ENCODE measurements around the gene SCD. TPM values are rescaled to one million over a fixed set of nuclear protein-coding genes. Genes with fewer than 3 reads are reported as not detected.

SCD gene
- total and polyA plus RNA-seq, 2 of the 13 experiments (the other 11 are each of a cell fraction or from before 2014, with no cell fraction given): 492 to 512 TPM

DNA sequence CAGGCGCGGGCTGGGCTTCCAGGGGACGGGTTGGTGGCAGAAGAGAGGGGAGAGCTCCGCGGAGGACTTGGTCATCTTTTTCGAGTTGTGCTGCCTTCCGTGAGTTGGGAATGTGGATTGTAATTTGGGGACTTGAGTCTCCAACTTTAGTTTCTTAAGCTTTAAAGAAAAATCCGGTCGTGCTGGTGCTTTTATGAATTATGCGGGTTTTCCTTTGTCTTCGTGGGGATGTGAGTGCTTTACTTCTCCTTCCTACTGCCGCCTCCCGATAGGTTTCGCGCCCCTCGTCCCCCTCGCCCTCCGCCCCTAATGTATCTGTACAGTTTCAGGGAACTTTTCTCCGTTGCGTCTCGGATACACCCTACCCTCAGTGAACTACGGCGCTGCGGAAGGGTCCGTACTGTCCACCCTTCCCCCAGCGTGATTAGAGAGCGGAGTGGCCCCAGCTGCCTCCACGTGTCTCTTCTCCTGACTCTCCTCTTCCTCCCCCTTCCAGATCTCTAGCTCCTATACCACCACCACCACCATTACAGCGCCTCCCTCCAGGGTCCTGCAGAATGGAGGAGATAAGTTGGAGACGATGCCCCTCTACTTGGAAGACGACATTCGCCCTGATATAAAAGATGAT is 649 bp downstream of the SCD start (continued):
- TF ChIP-seq SRSF9 (IDR thresholded peaks at IDR 0.05; ENCODE audit: borderline replicate concordance, insufficient read depth, low read depth, low read length, poor library complexity, severe bottlenecking) (no peak), ZSCAN25 (CRISPR knock-in tag; IDR thresholded peaks at IDR 0.05) (0 out of 2 replicates have a peak, but pooled peaks have one; percentile 3), ZNF781 (CRISPR knock-in tag; IDR thresholded peaks at IDR 0.05; ENCODE audit: borderline replicate concordance, not compliant biosample characterization) (no peak), ZSCAN29 (CRISPR knock-in tag; conservative IDR thresholded peaks at IDR 0.05) (0 out of 2 replicates have a peak, but pooled peaks have one; percentile 17), ZSCAN20 (CRISPR knock-in tag; IDR thresholded peaks at IDR 0.05; ENCODE audit: borderline replicate concordance) (no peak), ZNF224 (CRISPR knock-in tag; IDR thresholded peaks at IDR 0.05) (no peak), HOXA7 (CRISPR knock-in tag; IDR thresholded peaks at IDR 0.05) (0 out of 2 replicates have a peak, but pooled peaks have one; percentile 70), FOXP1 (IDR thresholded peaks at IDR 0.05) (no peak), FOXP1 (CRISPR knock-in tag; IDR thresholded peaks at IDR 0.05) (no peak), GATA4 (IDR thresholded peaks at IDR 0.05; ENCODE audit: borderline replicate concordance, low read depth) (no peak), CBX2 (IDR thresholded peaks at IDR 0.05; ENCODE audit: low read depth, low read length) (no peak), CBX2 (CRISPR knock-in tag; IDR thresholded peaks at IDR 0.05; ENCODE audit: low read depth) (no peak), ZNF234 (CRISPR knock-in tag; conservative IDR thresholded peaks at IDR 0.05) (no peak), ZNF550 (CRISPR knock-in tag; IDR thresholded peaks at IDR 0.05; ENCODE audit: borderline replicate concordance) (no peak)
- TF ChIP-seq, protein P1, sequence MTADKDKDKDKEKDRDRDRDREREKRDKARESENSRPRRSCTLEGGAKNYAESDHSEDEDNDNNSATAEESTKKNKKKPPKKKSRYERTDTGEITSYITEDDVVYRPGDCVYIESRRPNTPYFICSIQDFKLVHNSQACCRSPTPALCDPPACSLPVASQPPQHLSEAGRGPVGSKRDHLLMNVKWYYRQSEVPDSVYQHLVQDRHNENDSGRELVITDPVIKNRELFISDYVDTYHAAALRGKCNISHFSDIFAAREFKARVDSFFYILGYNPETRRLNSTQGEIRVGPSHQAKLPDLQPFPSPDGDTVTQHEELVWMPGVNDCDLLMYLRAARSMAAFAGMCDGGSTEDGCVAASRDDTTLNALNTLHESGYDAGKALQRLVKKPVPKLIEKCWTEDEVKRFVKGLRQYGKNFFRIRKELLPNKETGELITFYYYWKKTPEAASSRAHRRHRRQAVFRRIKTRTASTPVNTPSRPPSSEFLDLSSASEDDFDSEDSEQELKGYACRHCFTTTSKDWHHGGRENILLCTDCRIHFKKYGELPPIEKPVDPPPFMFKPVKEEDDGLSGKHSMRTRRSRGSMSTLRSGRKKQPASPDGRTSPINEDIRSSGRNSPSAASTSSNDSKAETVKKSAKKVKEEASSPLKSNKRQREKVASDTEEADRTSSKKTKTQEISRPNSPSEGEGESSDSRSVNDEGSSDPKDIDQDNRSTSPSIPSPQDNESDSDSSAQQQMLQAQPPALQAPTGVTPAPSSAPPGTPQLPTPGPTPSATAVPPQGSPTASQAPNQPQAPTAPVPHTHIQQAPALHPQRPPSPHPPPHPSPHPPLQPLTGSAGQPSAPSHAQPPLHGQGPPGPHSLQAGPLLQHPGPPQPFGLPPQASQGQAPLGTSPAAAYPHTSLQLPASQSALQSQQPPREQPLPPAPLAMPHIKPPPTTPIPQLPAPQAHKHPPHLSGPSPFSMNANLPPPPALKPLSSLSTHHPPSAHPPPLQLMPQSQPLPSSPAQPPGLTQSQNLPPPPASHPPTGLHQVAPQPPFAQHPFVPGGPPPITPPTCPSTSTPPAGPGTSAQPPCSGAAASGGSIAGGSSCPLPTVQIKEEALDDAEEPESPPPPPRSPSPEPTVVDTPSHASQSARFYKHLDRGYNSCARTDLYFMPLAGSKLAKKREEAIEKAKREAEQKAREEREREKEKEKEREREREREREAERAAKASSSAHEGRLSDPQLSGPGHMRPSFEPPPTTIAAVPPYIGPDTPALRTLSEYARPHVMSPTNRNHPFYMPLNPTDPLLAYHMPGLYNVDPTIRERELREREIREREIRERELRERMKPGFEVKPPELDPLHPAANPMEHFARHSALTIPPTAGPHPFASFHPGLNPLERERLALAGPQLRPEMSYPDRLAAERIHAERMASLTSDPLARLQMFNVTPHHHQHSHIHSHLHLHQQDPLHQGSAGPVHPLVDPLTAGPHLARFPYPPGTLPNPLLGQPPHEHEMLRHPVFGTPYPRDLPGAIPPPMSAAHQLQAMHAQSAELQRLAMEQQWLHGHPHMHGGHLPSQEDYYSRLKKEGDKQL (CRISPR knock-in tag; IDR thresholded peaks at IDR 0.05; ENCODE audit: low read depth): no peak
- TF ChIP-seq, protein P2, sequence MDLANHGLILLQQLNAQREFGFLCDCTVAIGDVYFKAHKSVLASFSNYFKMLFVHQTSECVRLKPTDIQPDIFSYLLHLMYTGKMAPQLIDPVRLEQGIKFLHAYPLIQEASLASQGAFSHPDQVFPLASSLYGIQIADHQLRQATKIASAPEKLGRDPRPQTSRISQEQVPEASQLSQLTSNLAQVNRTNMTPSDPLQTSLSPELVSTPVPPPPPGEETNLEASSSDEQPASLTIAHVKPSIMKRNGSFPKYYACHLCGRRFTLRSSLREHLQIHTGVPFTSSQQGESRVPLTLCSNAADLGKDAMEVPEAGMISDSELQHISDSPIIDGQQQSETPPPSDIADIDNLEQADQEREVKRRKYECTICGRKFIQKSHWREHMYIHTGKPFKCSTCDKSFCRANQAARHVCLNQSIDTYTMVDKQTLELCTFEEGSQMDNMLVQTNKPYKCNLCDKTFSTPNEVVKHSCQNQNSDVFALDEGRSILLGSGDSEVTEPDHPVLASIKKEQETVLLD (CRISPR knock-in tag; IDR thresholded peaks at IDR 0.05; ENCODE audit: low read depth): no peak
- TF ChIP-seq, protein P3, sequence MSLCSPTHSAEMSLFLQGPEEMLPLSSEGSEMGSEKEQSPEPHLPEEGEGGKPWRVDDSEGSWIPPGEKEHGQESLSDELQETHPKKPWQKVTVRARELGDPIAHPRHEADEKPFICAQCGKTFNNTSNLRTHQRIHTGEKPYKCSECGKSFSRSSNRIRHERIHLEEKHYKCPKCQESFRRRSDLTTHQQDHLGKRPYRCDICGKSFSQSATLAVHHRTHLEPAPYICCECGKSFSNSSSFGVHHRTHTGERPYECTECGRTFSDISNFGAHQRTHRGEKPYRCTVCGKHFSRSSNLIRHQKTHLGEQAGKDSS (CRISPR knock-in tag; IDR thresholded peaks at IDR 0.05; ENCODE audit: borderline replicate concordance, low read depth): no peak
